Measurements from ENCODE around the gene TPH2. TPM values are rescaled to one million over a fixed set of nuclear protein-coding genes. Genes with fewer than 3 reads are reported as not detected.

Gene TPH2
- total and polyA plus RNA-seq, 9 of the 15 experiments (the other 6 are each of a cell fraction or from before 2014, with no cell fraction given) = 0.06 to 0.28 (median 0.14) TPM; not detected in 4

DNA sequence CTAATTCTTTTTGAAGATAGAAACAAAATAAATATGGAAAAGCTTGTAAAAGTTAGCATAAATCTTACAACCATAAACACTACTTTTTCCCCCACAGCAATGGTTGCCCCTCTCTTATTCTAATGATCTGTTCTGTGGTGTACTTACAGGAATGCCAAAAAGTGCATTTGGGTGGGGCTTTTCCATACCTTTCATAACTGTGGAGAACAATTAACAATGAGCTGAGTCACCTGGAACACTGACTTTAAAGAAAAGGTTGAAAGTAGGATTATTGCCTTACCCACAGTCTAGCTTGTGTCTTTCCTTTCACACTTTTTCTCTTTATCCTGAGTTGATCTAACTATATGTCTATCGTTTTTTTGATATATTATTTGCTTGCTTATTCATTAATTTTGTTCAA is 86.9 kb downstream of the TPH2 start:
- no peaks in the 10 kb centered on the region for H3K9me3 ChIP-seq (replicated peaks; ENCODE audit: control insufficient read depth, insufficient read depth, low read depth, low read length)
- intact Hi-C loops (cut with micrococcal nuclease) = no loop called here
- in situ Hi-C loops (cut with MboI) = no loop called here
- ChIA-PET POLR2A (no interaction called here), CTCF (ENCODE audit: low intra/inter-chr PET ratio) (no interaction called here)
- 0% methylated on average over 1 of the region's 1 CpG for WGBS (ENCODE audit: insufficient coverage, low coverage, missing lambda C conversion rate)
- ATAC-seq = no peak
- TF ChIP-seq MEF2D (tag; conservative IDR thresholded peaks at IDR 0.05; ENCODE audit: low read depth) (no peak), RHOXF2B (CRISPR knock-in tag; conservative IDR thresholded peaks at IDR 0.05) (no peak), NFXL1 (CRISPR knock-in tag; IDR thresholded peaks at IDR 0.05) (no peak), KLF13 (tag; IDR thresholded peaks at IDR 0.05; ENCODE audit: borderline replicate concordance, low read depth) (no peak), ZNF707 (CRISPR knock-in tag; conservative IDR thresholded peaks at IDR 0.05) (no peak), MTA2 (IDR thresholded peaks at IDR 0.05; ENCODE audit: low read depth) (no peak), ZNF311 (CRISPR knock-in tag; IDR thresholded peaks at IDR 0.05) (no peak), FOXJ2 (tag; IDR thresholded peaks at IDR 0.05) (no peak), CHCHD3 (CRISPR knock-in tag; IDR thresholded peaks at IDR 0.05) (no peak), PHF20 (IDR thresholded peaks at IDR 0.05; ENCODE audit: partially characterized antibody) (no peak), NFIX (CRISPR knock-in tag; IDR thresholded peaks at IDR 0.05; ENCODE audit: low read depth) (no peak), BMI1 (IDR thresholded peaks at IDR 0.05; ENCODE audit: low read length) (no peak)
- TF ChIP-seq, protein P1, sequence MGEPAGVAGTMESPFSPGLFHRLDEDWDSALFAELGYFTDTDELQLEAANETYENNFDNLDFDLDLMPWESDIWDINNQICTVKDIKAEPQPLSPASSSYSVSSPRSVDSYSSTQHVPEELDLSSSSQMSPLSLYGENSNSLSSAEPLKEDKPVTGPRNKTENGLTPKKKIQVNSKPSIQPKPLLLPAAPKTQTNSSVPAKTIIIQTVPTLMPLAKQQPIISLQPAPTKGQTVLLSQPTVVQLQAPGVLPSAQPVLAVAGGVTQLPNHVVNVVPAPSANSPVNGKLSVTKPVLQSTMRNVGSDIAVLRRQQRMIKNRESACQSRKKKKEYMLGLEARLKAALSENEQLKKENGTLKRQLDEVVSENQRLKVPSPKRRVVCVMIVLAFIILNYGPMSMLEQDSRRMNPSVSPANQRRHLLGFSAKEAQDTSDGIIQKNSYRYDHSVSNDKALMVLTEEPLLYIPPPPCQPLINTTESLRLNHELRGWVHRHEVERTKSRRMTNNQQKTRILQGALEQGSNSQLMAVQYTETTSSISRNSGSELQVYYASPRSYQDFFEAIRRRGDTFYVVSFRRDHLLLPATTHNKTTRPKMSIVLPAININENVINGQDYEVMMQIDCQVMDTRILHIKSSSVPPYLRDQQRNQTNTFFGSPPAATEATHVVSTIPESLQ (CRISPR knock-in tag; IDR thresholded peaks at IDR 0.05) = no peak
- no peaks in the 10 kb centered on the region for H3K27me3 ChIP-seq (ENCODE audit: control insufficient read depth in 2 of 2, insufficient read depth in 2 of 2, low read length in 2 of 2)
- no peak overlapping the region for H3K27ac ChIP-seq (ENCODE audit: extremely low read depth, low read depth, low read length)
- no peak overlapping the region for H3K4me3 ChIP-seq
- H3K36me3 ChIP-seq (ENCODE audit: control insufficient read depth, insufficient read depth, low read length) = no peaks in the 10 kb centered on the region
- H3K4me2 ChIP-seq (ENCODE audit: insufficient read depth, low read length) = no peak overlapping the region
- no peaks in the 10 kb centered on the region for H4K20me1 ChIP-seq (replicated peaks; ENCODE audit: control insufficient read depth, insufficient read depth, low read length)
- no peak for FAIRE-seq
- no peaks in the 10 kb centered on the region for H3K79me2 ChIP-seq (ENCODE audit: control insufficient read depth, insufficient read depth, low read length)
- H2AFZ ChIP-seq (ENCODE audit: low read depth, low read length) = no peak overlapping the region
- no TSS peak for BruUV-seq (replicated peaks)
- DNase-seq (ENCODE audit: extremely low read depth in 1 of 4, low spot score in 3 of 4) = no peak
- H3K9ac ChIP-seq (ENCODE audit: insufficient read depth in 1 of 2, low read depth in 2 of 2, low read length in 2 of 2) = no peak overlapping the region
- H3K9me1 ChIP-seq (ENCODE audit: control insufficient read depth, insufficient read depth, low read length) = no peaks in the 10 kb centered on the region
- peaks cover 0 to 4% of the 10 kb centered on the region in 2 experiments; a peak in 2 of 5 replicates for H3K4me1 ChIP-seq (replicated peaks in 1 of 2; ENCODE audit: control insufficient read depth in 2 of 2, insufficient read depth in 2 of 2, low read length in 2 of 2)

Measured in K562 (cell line).